A673 (cell line): ENCODE results near the gene DPF3.

Experiments
- EZH2 ChIP-seq: fragments of 200-600 bp; sonication (generic); IDR thresholded peaks from 2 replicates; pipeline ENCODE4 v1.6.1; 2017; ENCODE audit warnings: borderline replicate concordance, low read depth, mild to moderate bottlenecking, mixed read lengths, antibody characterized with exemption, low read length; ENCODE audit not compliant: poor library complexity, severe bottlenecking
- TF ChIP-seq, protein P1 (sequence below): fragments of 300-800, 200-600 bp; sonication (generic); conservative IDR thresholded peaks from 2 replicates; pipeline ENCODE4 v1.5.1; 2017; ENCODE audit warnings: low read depth, mild to moderate bottlenecking, antibody characterized with exemption, low read length, moderate library complexity, mixed read lengths

DNA sequence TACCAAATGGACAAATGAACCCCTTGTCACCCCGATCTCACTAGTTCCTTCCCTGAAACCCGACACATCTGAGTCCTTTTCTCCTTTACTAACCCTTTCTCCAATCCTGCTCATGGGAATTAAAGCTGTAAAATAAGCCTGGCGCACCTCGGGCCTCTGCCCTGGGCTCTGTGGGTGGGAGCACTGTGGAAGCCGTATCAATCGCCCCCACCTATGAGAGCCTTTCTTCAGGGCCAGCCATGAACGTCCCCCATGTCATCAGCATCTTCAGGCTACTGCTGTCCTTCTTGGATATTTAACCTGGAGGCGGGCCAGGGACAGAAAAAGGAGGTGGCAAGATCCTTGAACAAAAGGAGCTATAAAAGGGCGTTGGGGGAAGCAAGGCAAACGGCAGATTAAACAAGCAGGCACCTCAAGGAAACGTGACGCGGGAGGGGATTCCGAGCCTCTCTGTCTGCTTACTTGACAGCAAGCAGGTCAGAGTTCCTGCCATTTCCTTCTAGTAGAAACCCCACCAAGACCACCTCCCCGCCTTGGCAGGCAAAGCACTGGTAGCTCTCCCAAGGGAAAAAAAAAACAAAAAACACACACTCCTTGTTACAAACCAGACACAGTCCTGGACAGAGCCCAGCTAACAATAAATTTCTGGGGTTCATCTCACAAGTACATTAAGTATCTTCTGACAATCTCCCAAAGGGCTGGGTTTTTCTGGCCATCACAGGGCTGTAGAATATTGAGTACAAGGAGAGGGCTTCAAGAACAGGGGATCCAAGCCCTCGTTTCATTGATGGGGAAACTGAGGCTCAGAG lies 62.9 kb downstream of the DPF3 start:
- TF ChIP-seq, protein P1, sequence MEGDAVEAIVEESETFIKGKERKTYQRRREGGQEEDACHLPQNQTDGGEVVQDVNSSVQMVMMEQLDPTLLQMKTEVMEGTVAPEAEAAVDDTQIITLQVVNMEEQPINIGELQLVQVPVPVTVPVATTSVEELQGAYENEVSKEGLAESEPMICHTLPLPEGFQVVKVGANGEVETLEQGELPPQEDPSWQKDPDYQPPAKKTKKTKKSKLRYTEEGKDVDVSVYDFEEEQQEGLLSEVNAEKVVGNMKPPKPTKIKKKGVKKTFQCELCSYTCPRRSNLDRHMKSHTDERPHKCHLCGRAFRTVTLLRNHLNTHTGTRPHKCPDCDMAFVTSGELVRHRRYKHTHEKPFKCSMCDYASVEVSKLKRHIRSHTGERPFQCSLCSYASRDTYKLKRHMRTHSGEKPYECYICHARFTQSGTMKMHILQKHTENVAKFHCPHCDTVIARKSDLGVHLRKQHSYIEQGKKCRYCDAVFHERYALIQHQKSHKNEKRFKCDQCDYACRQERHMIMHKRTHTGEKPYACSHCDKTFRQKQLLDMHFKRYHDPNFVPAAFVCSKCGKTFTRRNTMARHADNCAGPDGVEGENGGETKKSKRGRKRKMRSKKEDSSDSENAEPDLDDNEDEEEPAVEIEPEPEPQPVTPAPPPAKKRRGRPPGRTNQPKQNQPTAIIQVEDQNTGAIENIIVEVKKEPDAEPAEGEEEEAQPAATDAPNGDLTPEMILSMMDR, result no peak
- no peak for TF ChIP-seq EZH2
